BE2C (cell line): ENCODE results near the gene ITIH3.

Source experiments
- DNase-seq: peaks from one replicate; pipeline ENCODE4 v3.0.0-alpha.2; 2020
- H3K27me3 ChIP-seq: fragments of 250-450 bp; sonication (Bioruptor Pico); 2 replicates; pipeline ENCODE4 v1.5.1; 2020; ENCODE audit warnings: mild to moderate bottlenecking
- H3K36me3 ChIP-seq: fragments of 250-450 bp; sonication (Bioruptor Pico); 2 replicates; pipeline ENCODE4 v1.5.1; 2020; ENCODE audit warnings: mild to moderate bottlenecking
- H3K4me1 ChIP-seq: fragments of 250-450 bp; sonication (Bioruptor Pico); 2 replicates; pipeline ENCODE4 v1.5.1; 2020
- H3K4me3 ChIP-seq: 2 replicates; pipeline ENCODE4 v1.5.1; 2011; ENCODE audit warnings: low read depth, low read length
- H3K9me3 ChIP-seq: fragments of 250-450 bp; sonication (Bioruptor Pico); 2 replicates; pipeline ENCODE4 v1.5.1; 2020
- TF ChIP-seq, protein P1 (sequence below): IDR thresholded peaks from 2 replicates; pipeline ENCODE4 v1.5.1; 2012; ENCODE audit warnings: mild to moderate bottlenecking, low read depth, low read length

ITIH3 gene

GRCh38 chr3:52852419-52852818, 57.8 kb downstream of the ITIH3 start:
- no peak overlapping the region for H3K4me3 ChIP-seq
- TF ChIP-seq, protein P1, sequence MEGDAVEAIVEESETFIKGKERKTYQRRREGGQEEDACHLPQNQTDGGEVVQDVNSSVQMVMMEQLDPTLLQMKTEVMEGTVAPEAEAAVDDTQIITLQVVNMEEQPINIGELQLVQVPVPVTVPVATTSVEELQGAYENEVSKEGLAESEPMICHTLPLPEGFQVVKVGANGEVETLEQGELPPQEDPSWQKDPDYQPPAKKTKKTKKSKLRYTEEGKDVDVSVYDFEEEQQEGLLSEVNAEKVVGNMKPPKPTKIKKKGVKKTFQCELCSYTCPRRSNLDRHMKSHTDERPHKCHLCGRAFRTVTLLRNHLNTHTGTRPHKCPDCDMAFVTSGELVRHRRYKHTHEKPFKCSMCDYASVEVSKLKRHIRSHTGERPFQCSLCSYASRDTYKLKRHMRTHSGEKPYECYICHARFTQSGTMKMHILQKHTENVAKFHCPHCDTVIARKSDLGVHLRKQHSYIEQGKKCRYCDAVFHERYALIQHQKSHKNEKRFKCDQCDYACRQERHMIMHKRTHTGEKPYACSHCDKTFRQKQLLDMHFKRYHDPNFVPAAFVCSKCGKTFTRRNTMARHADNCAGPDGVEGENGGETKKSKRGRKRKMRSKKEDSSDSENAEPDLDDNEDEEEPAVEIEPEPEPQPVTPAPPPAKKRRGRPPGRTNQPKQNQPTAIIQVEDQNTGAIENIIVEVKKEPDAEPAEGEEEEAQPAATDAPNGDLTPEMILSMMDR: no peak
- DNase-seq: no peak
- H3K27me3 ChIP-seq: no peaks in the 10 kb centered on the region
- no peaks in the 10 kb centered on the region for H3K9me3 ChIP-seq
- no peaks in the 10 kb centered on the region for H3K4me1 ChIP-seq
- no peaks in the 10 kb centered on the region for H3K36me3 ChIP-seq

GRCh38 chr3:52854013-52854412, 59.4 kb downstream of the ITIH3 start:
- Histone ChIP-seq H3K36me3 (no peaks in the 10 kb centered on the region), H3K27me3 (no peaks in the 10 kb centered on the region), H3K4me3 (no peak overlapping the region), H3K9me3 (no peaks in the 10 kb centered on the region), H3K4me1 (no peaks in the 10 kb centered on the region)
- no peak for DNase-seq
- TF ChIP-seq, protein P1: no peak

- Histone ChIP-seq H3K4me3 (no peak overlapping the region), H3K9me3 (no peaks in the 10 kb centered on the region), H3K4me1 (no peaks in the 10 kb centered on the region), H3K36me3 (no peaks in the 10 kb centered on the region), H3K27me3 (no peaks in the 10 kb centered on the region)
- TF ChIP-seq, protein P1: no peak
- no peak for DNase-seq
Measured at GRCh38 chr3:52856666-52857065, 62.1 kb downstream of the ITIH3 start.

GRCh38 chr3:52857133-52857532, 62.5 kb downstream of the ITIH3 start:
- Histone ChIP-seq H3K4me1 (no peaks in the 10 kb centered on the region), H3K27me3 (no peaks in the 10 kb centered on the region), H3K9me3 (no peaks in the 10 kb centered on the region), H3K4me3 (no peak overlapping the region), H3K36me3 (no peaks in the 10 kb centered on the region)
- TF ChIP-seq, protein P1: no peak
- no peak for DNase-seq

GRCh38 chr3:52857864-52858263, 63.3 kb downstream of the ITIH3 start:
- Histone ChIP-seq H3K4me3 (no peak overlapping the region), H3K4me1 (no peaks in the 10 kb centered on the region), H3K27me3 (no peaks in the 10 kb centered on the region), H3K9me3 (no peaks in the 10 kb centered on the region), H3K36me3 (no peaks in the 10 kb centered on the region)
- DNase-seq: no peak
- TF ChIP-seq, protein P1: no peak
